AG09309 (cell line): ENCODE data around the gene VSTM1.

ENCODE experiments used
- DNase-seq: peaks from one replicate; pipeline ENCODE4 v3.0.0-alpha.2; 2010; ENCODE audit warnings: low read depth
- H3K4me3 ChIP-seq: 2 replicates; pipeline ENCODE4 v1.5.1; 2011; ENCODE audit warnings: mild to moderate bottlenecking, low read depth, low read length, moderate library complexity; ENCODE audit not compliant: control insufficient read depth
- TF ChIP-seq, protein P1 (sequence below): IDR thresholded peaks from 2 replicates; pipeline ENCODE4 v1.5.1; 2011; ENCODE audit warnings: mild to moderate bottlenecking, low read depth, low read length, inconsistent platforms; ENCODE audit not compliant: insufficient read depth, control insufficient read depth; ENCODE audit errors: missing control alignments

Gene VSTM1

GRCh38 chr19:54095136-54095858 lies 31.6 kb upstream of the VSTM1 start:
- TF ChIP-seq, protein P1, sequence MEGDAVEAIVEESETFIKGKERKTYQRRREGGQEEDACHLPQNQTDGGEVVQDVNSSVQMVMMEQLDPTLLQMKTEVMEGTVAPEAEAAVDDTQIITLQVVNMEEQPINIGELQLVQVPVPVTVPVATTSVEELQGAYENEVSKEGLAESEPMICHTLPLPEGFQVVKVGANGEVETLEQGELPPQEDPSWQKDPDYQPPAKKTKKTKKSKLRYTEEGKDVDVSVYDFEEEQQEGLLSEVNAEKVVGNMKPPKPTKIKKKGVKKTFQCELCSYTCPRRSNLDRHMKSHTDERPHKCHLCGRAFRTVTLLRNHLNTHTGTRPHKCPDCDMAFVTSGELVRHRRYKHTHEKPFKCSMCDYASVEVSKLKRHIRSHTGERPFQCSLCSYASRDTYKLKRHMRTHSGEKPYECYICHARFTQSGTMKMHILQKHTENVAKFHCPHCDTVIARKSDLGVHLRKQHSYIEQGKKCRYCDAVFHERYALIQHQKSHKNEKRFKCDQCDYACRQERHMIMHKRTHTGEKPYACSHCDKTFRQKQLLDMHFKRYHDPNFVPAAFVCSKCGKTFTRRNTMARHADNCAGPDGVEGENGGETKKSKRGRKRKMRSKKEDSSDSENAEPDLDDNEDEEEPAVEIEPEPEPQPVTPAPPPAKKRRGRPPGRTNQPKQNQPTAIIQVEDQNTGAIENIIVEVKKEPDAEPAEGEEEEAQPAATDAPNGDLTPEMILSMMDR, result no peak
- H3K4me3 ChIP-seq, result peak overlapping the region; percentile 34
- DNase-seq, result no peak

DNA sequence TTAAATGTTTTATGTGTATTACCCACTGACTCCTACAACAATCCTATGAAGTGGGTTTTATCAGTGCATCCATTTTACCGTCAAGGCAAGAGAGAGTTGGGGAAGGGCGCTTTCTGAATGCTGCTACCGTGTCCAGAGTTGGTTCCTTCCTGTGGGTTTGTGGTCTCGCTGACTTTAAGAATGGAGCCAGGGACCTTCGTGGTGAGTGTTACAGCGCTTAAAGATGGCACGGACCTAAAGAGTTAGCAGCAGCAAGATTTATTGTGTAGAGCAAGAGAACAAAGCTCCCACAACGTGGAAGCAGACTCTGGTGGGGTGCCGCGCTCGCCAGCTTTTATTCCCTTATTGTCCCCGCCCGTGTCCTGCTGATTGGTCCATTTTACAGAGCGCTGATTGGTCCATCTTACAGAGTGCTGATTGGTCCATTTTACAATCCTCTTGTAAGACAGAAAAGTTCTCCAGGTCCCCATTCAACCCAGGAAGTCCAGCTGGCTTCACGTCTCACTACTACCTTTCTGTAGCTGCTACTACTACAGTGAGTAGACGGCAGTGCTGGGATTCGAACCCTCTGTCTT lies 30.8 kb upstream of the VSTM1 start:
- DNase-seq, result no peak
- H3K4me3 ChIP-seq, result no peak overlapping the region
- TF ChIP-seq, protein P1, result no peak

- no peak for DNase-seq
- no peak overlapping the region for H3K4me3 ChIP-seq
- TF ChIP-seq, protein P1, result no peak
Measured at GRCh38 chr19:54084410-54084809, 20.7 kb upstream of the VSTM1 start.

GRCh38 chr19:54081032-54081431 lies 17.3 kb upstream of the VSTM1 start, which contains the start of gene TARM1:
TSS of gene TARM1 (minus strand) at chr19:54081365. CDS start at chr19:54081340, 25 bp downstream.
- TF ChIP-seq, protein P1, result no peak
- DNase-seq, result no peak
- H3K4me3 ChIP-seq, result no peak within 1 kb of the TSS

DNA sequence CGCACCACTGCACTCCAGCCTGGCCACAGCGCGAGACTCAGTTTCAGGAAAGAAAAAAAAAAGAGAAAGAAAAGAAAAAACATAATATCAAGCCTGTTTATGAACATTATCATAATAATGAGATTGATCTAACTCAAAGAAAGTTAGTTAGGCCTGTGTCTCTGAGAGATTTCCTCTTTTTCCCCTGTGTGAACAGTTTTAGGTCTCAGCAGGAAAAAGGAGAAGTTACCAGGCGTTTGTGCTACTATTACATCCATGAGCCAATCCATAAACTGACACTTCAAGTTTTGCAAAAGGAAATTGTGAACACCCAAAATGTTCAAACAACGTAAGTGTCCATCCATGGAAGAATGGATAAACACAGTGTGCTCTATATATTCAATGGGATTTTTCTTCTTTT lies 13.6 kb upstream of the VSTM1 start:
- no peak overlapping the region for H3K4me3 ChIP-seq
- TF ChIP-seq, protein P1, result no peak
- no peak for DNase-seq

DNA sequence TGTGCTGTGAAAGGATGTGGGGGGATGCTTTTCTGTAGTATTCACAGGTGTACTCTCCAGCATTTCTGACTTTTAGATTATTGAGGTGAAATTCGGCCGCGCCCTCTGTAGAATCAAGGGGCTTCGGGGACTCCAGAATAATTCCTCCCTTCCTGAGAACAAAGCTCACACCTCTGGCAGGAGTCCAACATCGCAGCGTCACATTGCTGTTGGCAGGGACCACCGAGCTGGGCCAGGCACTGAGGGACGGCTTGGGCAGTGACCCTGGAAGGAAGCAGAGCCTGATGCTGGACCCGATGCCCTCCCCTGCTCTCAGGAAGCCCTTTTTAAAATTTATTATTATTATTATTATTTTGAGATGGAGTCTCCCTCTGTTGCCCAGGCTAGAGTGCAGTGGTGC lies 11.2 kb upstream of the VSTM1 start:
- no peak overlapping the region for H3K4me3 ChIP-seq
- TF ChIP-seq, protein P1, result no peak
- DNase-seq, result no peak
